Astrocyte of the cerebellum (primary cell): ENCODE results near the gene PIR.

Experiments used
- DNase-seq: peaks from one replicate; pipeline ENCODE4 v3.0.0-alpha.2; 2011; ENCODE audit warnings: low read depth
- H3K4me3 ChIP-seq: 2 replicates; pipeline ENCODE4 v1.5.1; 2011; ENCODE audit warnings: mild to moderate bottlenecking, low read depth, low read length, moderate library complexity
- in situ Hi-C: cut with HindIII; loops from 2 replicates; pipeline ENCODE4 v1.10.0; 2017; ENCODE audit warnings: low sequenced_read_pairs
- TF ChIP-seq, protein P1 (sequence below): IDR thresholded peaks from 2 replicates; pipeline ENCODE4 v1.5.1; 2012; ENCODE audit warnings: low read length, low read depth, moderate library complexity, mild to moderate bottlenecking; ENCODE audit errors: missing control alignments

The PIR gene

GRCh38 chrX:15493118-15493962 is at the start of gene PIR:
PIR (minus strand) TSS chrX:15493333; CDS start chrX:15491257, 2,076 bp downstream.
- TF ChIP-seq, protein P1, sequence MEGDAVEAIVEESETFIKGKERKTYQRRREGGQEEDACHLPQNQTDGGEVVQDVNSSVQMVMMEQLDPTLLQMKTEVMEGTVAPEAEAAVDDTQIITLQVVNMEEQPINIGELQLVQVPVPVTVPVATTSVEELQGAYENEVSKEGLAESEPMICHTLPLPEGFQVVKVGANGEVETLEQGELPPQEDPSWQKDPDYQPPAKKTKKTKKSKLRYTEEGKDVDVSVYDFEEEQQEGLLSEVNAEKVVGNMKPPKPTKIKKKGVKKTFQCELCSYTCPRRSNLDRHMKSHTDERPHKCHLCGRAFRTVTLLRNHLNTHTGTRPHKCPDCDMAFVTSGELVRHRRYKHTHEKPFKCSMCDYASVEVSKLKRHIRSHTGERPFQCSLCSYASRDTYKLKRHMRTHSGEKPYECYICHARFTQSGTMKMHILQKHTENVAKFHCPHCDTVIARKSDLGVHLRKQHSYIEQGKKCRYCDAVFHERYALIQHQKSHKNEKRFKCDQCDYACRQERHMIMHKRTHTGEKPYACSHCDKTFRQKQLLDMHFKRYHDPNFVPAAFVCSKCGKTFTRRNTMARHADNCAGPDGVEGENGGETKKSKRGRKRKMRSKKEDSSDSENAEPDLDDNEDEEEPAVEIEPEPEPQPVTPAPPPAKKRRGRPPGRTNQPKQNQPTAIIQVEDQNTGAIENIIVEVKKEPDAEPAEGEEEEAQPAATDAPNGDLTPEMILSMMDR: peak; percentile 51
- H3K4me3 ChIP-seq: peak within 1 kb of the TSS; percentile 43
- peak; percentile 29 for DNase-seq
- in situ Hi-C loops: no loop called here

- in situ Hi-C loops: no loop called here
- TF ChIP-seq, protein P1: no peak
- H3K4me3 ChIP-seq: no peak overlapping the region
- DNase-seq: no peak
Measured at GRCh38 chrX:15530318-15530717, 37.2 kb upstream of the PIR start.

GRCh38 chrX:15529165-15529564 is 36.0 kb upstream of the PIR start:
- H3K4me3 ChIP-seq: no peak overlapping the region
- no peak for DNase-seq
- TF ChIP-seq, protein P1: no peak
- in situ Hi-C loops: no loop called here

DNA sequence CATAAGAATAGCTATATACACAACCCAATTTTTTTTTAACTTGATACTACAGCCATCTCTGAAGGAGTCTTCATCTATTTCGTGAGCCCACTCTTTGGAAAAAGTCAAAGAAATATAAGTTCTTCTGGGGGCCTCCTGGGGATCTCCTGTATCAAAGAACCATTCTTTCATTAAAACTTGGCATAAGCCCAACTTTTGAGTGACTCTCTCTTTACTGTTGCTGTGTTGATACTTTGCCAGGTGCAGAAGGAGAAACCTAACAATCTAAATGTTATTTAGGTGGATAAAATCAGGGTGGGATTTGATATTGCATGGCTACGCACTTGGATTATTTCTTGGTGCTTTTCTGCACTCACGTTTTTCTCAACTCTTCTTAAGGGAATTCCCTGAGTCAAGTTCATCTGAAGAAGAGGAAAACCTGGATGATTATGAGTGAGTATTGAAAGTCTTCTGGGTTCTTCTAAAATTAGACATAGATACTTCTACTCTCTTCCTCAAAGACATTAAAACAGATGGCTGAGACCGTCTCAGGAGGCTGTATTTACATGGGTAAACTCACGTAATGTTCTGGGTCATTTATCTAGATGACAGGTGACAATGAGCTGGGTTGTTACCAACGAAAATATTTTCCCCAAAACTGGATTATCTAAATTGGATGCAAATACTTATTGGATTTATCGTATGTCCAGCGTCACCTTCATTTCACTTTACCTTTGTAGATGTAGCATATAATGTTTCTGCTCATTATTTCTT is 32.7 kb upstream of the PIR start:
- TF ChIP-seq, protein P1: no peak
- H3K4me3 ChIP-seq: no peak overlapping the region
- no peak for DNase-seq
- in situ Hi-C loops: no loop called here

GRCh38 chrX:15524417-15524816 is 31.3 kb upstream of the PIR start:
- H3K4me3 ChIP-seq: no peak overlapping the region
- TF ChIP-seq, protein P1: no peak
- peak; percentile 72 for DNase-seq
- in situ Hi-C loops: no loop called here

- TF ChIP-seq, protein P1: no peak
- in situ Hi-C loops: no loop called here
- no peak overlapping the region for H3K4me3 ChIP-seq
- DNase-seq: no peak
Measured at GRCh38 chrX:15523088-15523487, 30.0 kb upstream of the PIR start.
